Measurements from ENCODE around the gene LCK.

DNA sequence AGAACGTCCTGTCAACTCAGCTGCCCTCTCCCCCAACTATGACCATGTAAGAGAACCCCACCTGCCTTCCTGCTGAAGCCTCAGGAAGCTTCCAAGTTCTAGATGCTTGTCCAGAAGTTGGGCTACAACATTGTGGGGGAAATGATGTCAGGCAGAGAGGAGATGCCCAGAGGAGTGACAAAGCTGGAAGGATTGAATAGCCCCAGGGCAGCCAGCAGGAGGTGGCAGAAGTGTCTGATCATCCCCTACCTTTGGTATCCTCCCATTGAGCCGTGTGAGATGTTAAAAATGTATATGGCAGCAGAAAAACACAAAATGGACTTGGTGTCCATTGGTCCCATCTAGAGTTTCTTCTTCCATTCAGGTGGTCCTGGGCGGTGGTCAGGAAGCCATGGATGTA lies 22.3 kb upstream of the LCK start:
- TF ChIP-seq, protein P1, sequence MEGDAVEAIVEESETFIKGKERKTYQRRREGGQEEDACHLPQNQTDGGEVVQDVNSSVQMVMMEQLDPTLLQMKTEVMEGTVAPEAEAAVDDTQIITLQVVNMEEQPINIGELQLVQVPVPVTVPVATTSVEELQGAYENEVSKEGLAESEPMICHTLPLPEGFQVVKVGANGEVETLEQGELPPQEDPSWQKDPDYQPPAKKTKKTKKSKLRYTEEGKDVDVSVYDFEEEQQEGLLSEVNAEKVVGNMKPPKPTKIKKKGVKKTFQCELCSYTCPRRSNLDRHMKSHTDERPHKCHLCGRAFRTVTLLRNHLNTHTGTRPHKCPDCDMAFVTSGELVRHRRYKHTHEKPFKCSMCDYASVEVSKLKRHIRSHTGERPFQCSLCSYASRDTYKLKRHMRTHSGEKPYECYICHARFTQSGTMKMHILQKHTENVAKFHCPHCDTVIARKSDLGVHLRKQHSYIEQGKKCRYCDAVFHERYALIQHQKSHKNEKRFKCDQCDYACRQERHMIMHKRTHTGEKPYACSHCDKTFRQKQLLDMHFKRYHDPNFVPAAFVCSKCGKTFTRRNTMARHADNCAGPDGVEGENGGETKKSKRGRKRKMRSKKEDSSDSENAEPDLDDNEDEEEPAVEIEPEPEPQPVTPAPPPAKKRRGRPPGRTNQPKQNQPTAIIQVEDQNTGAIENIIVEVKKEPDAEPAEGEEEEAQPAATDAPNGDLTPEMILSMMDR (IDR thresholded peaks at IDR 0.05; ENCODE audit: low read depth, low read length): no peak
- TF ChIP-seq POLR2A (IDR thresholded peaks at IDR 0.05; ENCODE audit: extremely low read depth, insufficient read length): no peak
- TF ChIP-seq, protein P2, sequence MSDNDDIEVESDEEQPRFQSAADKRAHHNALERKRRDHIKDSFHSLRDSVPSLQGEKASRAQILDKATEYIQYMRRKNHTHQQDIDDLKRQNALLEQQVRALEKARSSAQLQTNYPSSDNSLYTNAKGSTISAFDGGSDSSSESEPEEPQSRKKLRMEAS (IDR thresholded peaks at IDR 0.05; ENCODE audit: low read depth, low read length): no peak

Data from NB4 (cell line).